ENCODE measurements around the gene ZNF12. TPM values are rescaled to one million over a fixed set of nuclear protein-coding genes. Genes with fewer than 3 reads are reported as not detected.
A peak's percentile ranks its signal among the peaks of the same experiment; 100 is the strongest.

The ZNF12 gene
- total and polyA plus RNA-seq, 10 of the 15 experiments (the other 5 are each of a cell fraction or from before 2014, with no cell fraction given): 6.7 to 38.1 (median 14.4) TPM

DNA sequence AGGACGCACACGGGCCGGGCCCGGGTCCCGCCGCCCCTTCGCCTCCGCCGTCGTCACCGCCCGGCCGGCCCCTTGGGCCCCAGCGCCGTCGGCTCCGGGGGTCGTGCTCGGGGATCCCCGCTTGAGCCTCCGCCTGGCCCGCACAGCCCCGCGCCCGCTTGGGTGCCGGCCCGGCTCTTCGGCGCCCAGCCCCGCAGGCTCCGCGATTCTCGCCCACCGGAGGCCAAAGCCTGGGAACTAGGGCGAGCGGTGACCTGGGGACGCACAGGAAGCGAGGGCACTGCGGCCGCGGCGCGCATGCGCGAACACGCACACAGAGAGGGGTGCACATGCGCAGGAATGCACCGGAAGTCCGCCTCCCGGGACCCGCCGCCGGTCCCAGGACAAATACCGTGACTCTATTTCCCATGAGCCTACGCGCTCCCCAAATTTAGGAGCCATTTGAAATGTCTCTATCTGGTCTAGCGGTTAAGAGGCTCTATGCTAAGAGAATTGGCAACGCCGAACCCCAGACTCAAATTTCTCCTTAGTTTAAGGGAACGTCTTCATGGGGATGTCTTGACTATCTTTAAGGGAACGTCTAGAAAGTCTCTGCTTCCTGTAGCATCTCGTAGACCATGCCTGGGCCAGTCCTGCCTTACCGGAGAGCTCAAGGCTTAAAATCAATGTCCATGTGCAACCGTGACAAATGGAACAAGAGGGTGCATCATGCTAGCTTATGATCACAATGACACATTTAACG is at the start of gene ZNF12 (continued):
- TF ChIP-seq, protein P1, sequence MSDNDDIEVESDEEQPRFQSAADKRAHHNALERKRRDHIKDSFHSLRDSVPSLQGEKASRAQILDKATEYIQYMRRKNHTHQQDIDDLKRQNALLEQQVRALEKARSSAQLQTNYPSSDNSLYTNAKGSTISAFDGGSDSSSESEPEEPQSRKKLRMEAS (IDR thresholded peaks at IDR 0.05; ENCODE audit: low read depth, low read length): no peak
- TF ChIP-seq SIX5 (IDR thresholded peaks at IDR 0.05; ENCODE audit: low read depth, low read length, severe bottlenecking) (peak; percentile 39), IRF4 (IDR thresholded peaks at IDR 0.05; ENCODE audit: low read depth, low read length) (0 out of 2 replicates have a peak, but pooled peaks have one; percentile 16), SMAD5 (IDR thresholded peaks at IDR 0.05; ENCODE audit: low read depth) (no peak; the same call in 1 of the 2 replicates), CHD2 (IDR thresholded peaks at IDR 0.05; ENCODE audit: borderline replicate concordance, low read depth, low read length) (peak; percentile 74), CBFB (IDR thresholded peaks at IDR 0.05; ENCODE audit: low read depth) (no peak), BMI1 (IDR thresholded peaks at IDR 0.05; ENCODE audit: borderline replicate concordance) (no peak), SMARCA5 (IDR thresholded peaks at IDR 0.05) (peak; percentile 44; the same call in 1 of the 2 replicates), ZZZ3 (IDR thresholded peaks at IDR 0.05; ENCODE audit: control insufficient read depth, insufficient read length, low read depth) (no peak), ZNF207 (IDR thresholded peaks at IDR 0.05; ENCODE audit: borderline replicate concordance) (no peak), ZNF274 (IDR thresholded peaks at IDR 0.05; ENCODE audit: insufficient read depth, insufficient read length) (no peak), SREBF2 (IDR thresholded peaks at IDR 0.05; ENCODE audit: low read length) (no peak), MXI1 (IDR thresholded peaks at IDR 0.05; ENCODE audit: low read depth, low read length) (peak; percentile 74), NR2C1 (IDR thresholded peaks at IDR 0.05) (peak; percentile 78), FOXM1 (IDR thresholded peaks at IDR 0.05; ENCODE audit: low read depth, low read length) (no peak), WRNIP1 (IDR thresholded peaks at IDR 0.05; ENCODE audit: borderline replicate concordance, low read depth, low read length) (no peak), POU2F2 (IDR thresholded peaks at IDR 0.05; ENCODE audit: borderline replicate concordance, low read depth, low read length) (no peak), CREM (IDR thresholded peaks at IDR 0.05; ENCODE audit: low read depth) (0 out of 2 replicates have a peak, but pooled peaks have one; percentile 28), CREB1 (IDR thresholded peaks at IDR 0.05; ENCODE audit: low read depth) (0 out of 2 replicates have a peak, but pooled peaks have one; percentile 57), LARP7 (IDR thresholded peaks at IDR 0.05) (peak; percentile 94), STAT1 (conservative IDR thresholded peaks at IDR 0.05) (0 out of 2 replicates have a peak, but pooled peaks have one; percentile 85), ZNF217 (IDR thresholded peaks at IDR 0.05) (no peak), DPF2 (IDR thresholded peaks at IDR 0.05) (peak; percentile 83)
- TF ChIP-seq, protein P2, sequence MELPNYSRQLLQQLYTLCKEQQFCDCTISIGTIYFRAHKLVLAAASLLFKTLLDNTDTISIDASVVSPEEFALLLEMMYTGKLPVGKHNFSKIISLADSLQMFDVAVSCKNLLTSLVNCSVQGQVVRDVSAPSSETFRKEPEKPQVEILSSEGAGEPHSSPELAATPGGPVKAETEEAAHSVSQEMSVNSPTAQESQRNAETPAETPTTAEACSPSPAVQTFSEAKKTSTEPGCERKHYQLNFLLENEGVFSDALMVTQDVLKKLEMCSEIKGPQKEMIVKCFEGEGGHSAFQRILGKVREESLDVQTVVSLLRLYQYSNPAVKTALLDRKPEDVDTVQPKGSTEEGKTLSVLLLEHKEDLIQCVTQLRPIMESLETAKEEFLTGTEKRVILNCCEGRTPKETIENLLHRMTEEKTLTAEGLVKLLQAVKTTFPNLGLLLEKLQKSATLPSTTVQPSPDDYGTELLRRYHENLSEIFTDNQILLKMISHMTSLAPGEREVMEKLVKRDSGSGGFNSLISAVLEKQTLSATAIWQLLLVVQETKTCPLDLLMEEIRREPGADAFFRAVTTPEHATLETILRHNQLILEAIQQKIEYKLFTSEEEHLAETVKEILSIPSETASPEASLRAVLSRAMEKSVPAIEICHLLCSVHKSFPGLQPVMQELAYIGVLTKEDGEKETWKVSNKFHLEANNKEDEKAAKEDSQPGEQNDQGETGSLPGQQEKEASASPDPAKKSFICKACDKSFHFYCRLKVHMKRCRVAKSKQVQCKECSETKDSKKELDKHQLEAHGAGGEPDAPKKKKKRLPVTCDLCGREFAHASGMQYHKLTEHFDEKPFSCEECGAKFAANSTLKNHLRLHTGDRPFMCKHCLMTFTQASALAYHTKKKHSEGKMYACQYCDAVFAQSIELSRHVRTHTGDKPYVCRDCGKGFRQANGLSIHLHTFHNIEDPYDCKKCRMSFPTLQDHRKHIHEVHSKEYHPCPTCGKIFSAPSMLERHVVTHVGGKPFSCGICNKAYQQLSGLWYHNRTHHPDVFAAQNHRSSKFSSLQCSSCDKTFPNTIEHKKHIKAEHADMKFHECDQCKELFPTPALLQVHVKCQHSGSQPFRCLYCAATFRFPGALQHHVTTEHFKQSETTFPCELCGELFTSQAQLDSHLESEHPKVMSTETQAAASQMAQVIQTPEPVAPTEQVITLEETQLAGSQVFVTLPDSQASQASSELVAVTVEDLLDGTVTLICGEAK (IDR thresholded peaks at IDR 0.05; ENCODE audit: borderline replicate concordance): peak; percentile 88
- TF ChIP-seq, protein P3, sequence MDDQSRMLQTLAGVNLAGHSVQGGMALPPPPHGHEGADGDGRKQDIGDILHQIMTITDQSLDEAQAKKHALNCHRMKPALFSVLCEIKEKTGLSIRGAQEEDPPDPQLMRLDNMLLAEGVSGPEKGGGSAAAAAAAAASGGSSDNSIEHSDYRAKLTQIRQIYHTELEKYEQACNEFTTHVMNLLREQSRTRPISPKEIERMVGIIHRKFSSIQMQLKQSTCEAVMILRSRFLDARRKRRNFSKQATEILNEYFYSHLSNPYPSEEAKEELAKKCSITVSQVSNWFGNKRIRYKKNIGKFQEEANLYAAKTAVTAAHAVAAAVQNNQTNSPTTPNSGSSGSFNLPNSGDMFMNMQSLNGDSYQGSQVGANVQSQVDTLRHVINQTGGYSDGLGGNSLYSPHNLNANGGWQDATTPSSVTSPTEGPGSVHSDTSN (IDR thresholded peaks at IDR 0.05; ENCODE audit: insufficient replicate concordance, low read depth, low read length): no peak
- TF ChIP-seq, protein P4, sequence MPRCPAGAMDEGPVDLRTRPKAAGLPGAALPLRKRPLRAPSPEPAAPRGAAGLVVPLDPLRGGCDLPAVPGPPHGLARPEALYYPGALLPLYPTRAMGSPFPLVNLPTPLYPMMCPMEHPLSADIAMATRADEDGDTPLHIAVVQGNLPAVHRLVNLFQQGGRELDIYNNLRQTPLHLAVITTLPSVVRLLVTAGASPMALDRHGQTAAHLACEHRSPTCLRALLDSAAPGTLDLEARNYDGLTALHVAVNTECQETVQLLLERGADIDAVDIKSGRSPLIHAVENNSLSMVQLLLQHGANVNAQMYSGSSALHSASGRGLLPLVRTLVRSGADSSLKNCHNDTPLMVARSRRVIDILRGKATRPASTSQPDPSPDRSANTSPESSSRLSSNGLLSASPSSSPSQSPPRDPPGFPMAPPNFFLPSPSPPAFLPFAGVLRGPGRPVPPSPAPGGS (IDR thresholded peaks at IDR 0.05; ENCODE audit: borderline replicate concordance, insufficient read depth, low read depth, low read length, poor library complexity, severe bottlenecking): no peak

All from GM12878 (cell line).